Ovary (tissue), 9 donors: ENCODE data around the gene PLAU. TPM values are rescaled to one million over a fixed set of nuclear protein-coding genes. Genes with fewer than 3 reads are reported as not detected.

Experiments used
- DNase-seq, 5 donors: peaks; one replicate each; pipeline ENCODE4 v3.0.0-alpha.2; 2019 to 2020
- H3K27ac ChIP-seq, 2 donors: fragments of 200-600 bp; one replicate each; pipeline versions ENCODE4 v1.5.1 to v1.8.0; 2019 to 2022
- H3K27me3 ChIP-seq: fragments of 200-600 bp; one replicate; pipeline ENCODE4 v1.8.0; 2022
- H3K36me3 ChIP-seq: fragments of 200-600 bp; sonication (generic); one replicate; pipeline ENCODE4 v1.5.1; 2019
- H3K4me1 ChIP-seq: one replicate; pipeline ENCODE4 v1.8.1; 2013; ENCODE audit warnings: mild to moderate bottlenecking, moderate library complexity; ENCODE audit not compliant: insufficient read depth
- H3K4me3 ChIP-seq: fragments of 200-600 bp; sonication (generic); one replicate; pipeline ENCODE4 v1.5.1; 2017
- H3K9me3 ChIP-seq, 2 donors: fragments of 200-600 bp in 1 of 2; sonication (generic) in 1 of 2; one replicate each; pipeline versions ENCODE4 v1.5.1 to v1.8.1; 2013 to 2019; ENCODE audit warnings: mild to moderate bottlenecking in 1 of 2, moderate library complexity in 1 of 2
- EP300 ChIP-seq: sonication (generic); formaldehyde crosslinking; IDR thresholded peaks from one replicate; pipeline ENCODE4 v1.6.1; 2017; ENCODE audit warnings: antibody characterized with exemption
- POLR2A ChIP-seq: fragments of 450-650 bp; IDR thresholded peaks from one replicate; pipeline ENCODE4 v1.6.1; 2017; ENCODE audit warnings: antibody characterized with exemption, mild to moderate bottlenecking, moderate library complexity
- WGBS, 3 donors: extraction: QIAGEN DNeasy Blood & Tissue Kit in 1 of 3; methylation state at CpG; one replicate each; pipeline versions ENCODE4 v1.1.5 to v1.1.7; 2013 to 2017; 5-methylcytosine and 5-hydroxymethylcytosine counted together
- intact Hi-C, 4 donors: fragments of 100-400 bp; cut with DNase I; formaldehyde crosslinking; loops; one replicate each; pipeline versions ENCODE4 v1.11.0 to v1.15.1; 2022 to 2023
- polyA plus RNA-seq, 2 donors: library from polyadenylated mRNA; stranded (reverse); fragments of 200-250 nt in 1 of 2; fragments of 350-450 nt in 1 of 2; fragmentation: Illumina TruSeq in 1 of 2; extraction: RNeasy Lipid Tissue Mini Kit (QIAGEN cat#74804) in 1 of 2; gene quantifications; one replicate each; pipeline ENCODE4 v1.2.3, GENCODE V29; 2013 to 2014
- total RNA-seq, 7 donors: library from RNA; depleted of rRNA in 2 of 7; stranded (reverse); fragments of >200 nt in 2 of 7; fragmentation: NEBNext Ultra II Directional in 3 of 7; extraction: Animal tissue kit (Norgen Biotek cat#: 25700) in 3 of 7; gene quantifications; one replicate each; pipeline versions ENCODE4 v1.1.0 to v1.2.4, GENCODE V29; 2016 to 2023
- TF ChIP-seq, protein P1 (sequence below), 3 donors: fragments of 450-650 bp in 2 of 3; fragments of 200-600 bp in 1 of 3; IDR thresholded peaks; one replicate each; pipeline versions ENCODE4 v1.5.1 to v1.8.0; 2016 to 2022; ENCODE audit warnings: antibody characterized with exemption in 3 of 3, mild to moderate bottlenecking in 1 of 3
- donor health status: DM: no; HTN: no; CAD: no; lungs with moderate emphysema.
- donor health status: DM: no; HTN: no; CAD: no.
- donor health status: Bipolar disorder and iron deficiency.
- donor health status: DM: yes; HTN: yes; CAD: no.
- donor health status: DM: no; HTN: no; CAD: no.
- donor health status: DM: yes; HTN: yes; CAD: no.

Gene PLAU
- total and polyA plus RNA-seq, 9 donors: 0.24 to 12.6 (median 4.6) TPM

DNA sequence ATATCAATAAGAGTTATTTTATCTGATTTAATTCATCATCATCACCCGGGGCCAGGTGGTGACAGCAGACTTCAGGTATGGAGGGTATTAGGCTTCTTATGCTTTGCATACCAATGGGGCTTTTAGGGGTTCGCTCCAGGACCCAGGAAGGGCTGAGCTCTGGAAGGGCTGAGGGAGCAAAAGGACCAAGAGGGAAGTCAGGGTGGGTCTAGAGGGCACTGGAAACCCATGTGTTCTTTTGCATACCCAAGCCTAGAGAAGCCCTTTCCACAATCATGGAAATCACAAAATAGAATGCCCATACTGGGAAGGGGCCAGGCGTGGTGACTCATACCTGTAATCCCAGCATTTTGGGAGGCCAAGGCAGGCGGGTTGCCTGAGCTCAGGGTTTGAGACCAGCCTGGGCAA lies 56.1 kb downstream of the PLAU start:
- H3K36me3 ChIP-seq: no peaks in the 10 kb centered on the region
- WGBS, 3 donors: 90 to 91% (median 91%) methylated on average over 4 of the region's 4 CpGs
- peaks cover 17% of the 10 kb centered on the region for H3K4me1 ChIP-seq
- no peak overlapping the region for H3K4me3 ChIP-seq
- DNase-seq: no peak
- H3K9me3 ChIP-seq: no peaks in the 10 kb centered on the region
- H3K27ac ChIP-seq: no peak overlapping the region
- intact Hi-C loops: no loop called here
- TF ChIP-seq, protein P1, sequence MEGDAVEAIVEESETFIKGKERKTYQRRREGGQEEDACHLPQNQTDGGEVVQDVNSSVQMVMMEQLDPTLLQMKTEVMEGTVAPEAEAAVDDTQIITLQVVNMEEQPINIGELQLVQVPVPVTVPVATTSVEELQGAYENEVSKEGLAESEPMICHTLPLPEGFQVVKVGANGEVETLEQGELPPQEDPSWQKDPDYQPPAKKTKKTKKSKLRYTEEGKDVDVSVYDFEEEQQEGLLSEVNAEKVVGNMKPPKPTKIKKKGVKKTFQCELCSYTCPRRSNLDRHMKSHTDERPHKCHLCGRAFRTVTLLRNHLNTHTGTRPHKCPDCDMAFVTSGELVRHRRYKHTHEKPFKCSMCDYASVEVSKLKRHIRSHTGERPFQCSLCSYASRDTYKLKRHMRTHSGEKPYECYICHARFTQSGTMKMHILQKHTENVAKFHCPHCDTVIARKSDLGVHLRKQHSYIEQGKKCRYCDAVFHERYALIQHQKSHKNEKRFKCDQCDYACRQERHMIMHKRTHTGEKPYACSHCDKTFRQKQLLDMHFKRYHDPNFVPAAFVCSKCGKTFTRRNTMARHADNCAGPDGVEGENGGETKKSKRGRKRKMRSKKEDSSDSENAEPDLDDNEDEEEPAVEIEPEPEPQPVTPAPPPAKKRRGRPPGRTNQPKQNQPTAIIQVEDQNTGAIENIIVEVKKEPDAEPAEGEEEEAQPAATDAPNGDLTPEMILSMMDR (IDR thresholded peaks at IDR 0.05): no peak
- TF ChIP-seq EP300 (no peak), POLR2A (no peak)
- no peaks in the 10 kb centered on the region for H3K27me3 ChIP-seq

Other genes starting within 250 kb of the PLAU start
- gene AGAP5, start 213.0 kb upstream of the PLAU start, total RNA-seq: 10 to 100 TPM in 2 of 7 donors, 1 to 10 TPM in 5; 2.0 to 11.1 (median 8.4) TPM
- 1 to 10 TPM; 4.7 to 5.6 TPM for gene AGAP5, start 213.0 kb upstream of the PLAU start, polyA plus RNA-seq
- 10 to 100 TPM; 30.3 to 70.4 (median 58.8) TPM for gene SEC24C, start 166.8 kb upstream of the PLAU start, total RNA-seq
- 10 to 100 TPM; 32.2 to 60.5 TPM for gene SEC24C, start 166.8 kb upstream of the PLAU start, polyA plus RNA-seq
- 10 to 100 TPM; 12.5 to 33.4 (median 16.9) TPM for gene CHCHD1, start 129.1 kb upstream of the PLAU start, total RNA-seq
- 10 to 100 TPM; 26.3 to 30.6 TPM for gene CHCHD1, start 129.1 kb upstream of the PLAU start, polyA plus RNA-seq
- gene ZSWIM8, start 125.5 kb upstream of the PLAU start, total RNA-seq: 10 to 100 TPM; 56.1 to 90.7 (median 69.3) TPM
- 10 to 100 TPM; 42.7 to 80.9 TPM for gene ZSWIM8, start 125.5 kb upstream of the PLAU start, polyA plus RNA-seq
- gene NDST2, start 99.5 kb upstream of the PLAU start, total RNA-seq: 10 to 100 TPM; 24.4 to 37.5 (median 30.5) TPM
- gene NDST2, start 99.5 kb upstream of the PLAU start, polyA plus RNA-seq: 10 to 100 TPM; 16.7 to 17.0 TPM
- gene CAMK2G, start 36.6 kb upstream of the PLAU start, total RNA-seq: 10 to 100 TPM in 6 of 7 donors, 1 to 10 TPM in 1; 9.8 to 25.0 (median 16.7) TPM
- 10 to 100 TPM; 12.6 to 42.9 TPM for gene CAMK2G, start 36.6 kb upstream of the PLAU start, polyA plus RNA-seq
- gene VCL, start 87.0 kb downstream of the PLAU start, total RNA-seq: 100 to 1,000 TPM in 5 of 7 donors, 10 to 100 TPM in 2; 44.6 to 189 (median 114) TPM
- gene VCL, start 87.0 kb downstream of the PLAU start, polyA plus RNA-seq: 100 to 1,000 TPM in 1 of 2 donors, 10 to 100 TPM in 1; 43.3 to 158 TPM
- 10 to 100 TPM; 17.6 to 37.9 (median 29.6) TPM for gene AP3M1, start 239.7 kb downstream of the PLAU start, total RNA-seq
- gene AP3M1, start 239.7 kb downstream of the PLAU start, polyA plus RNA-seq: 10 to 100 TPM; 12.0 to 37.6 TPM
- 10 to 100 TPM; 10.9 to 20.4 (median 12.2) TPM for gene ADK, start 240.1 kb downstream of the PLAU start, total RNA-seq
- gene ADK, start 240.1 kb downstream of the PLAU start, polyA plus RNA-seq: 10 to 100 TPM in 1 of 2 donors, 1 to 10 TPM in 1; 9.4 to 14.5 TPM